ENCODE results near the gene GPR39.

Gene GPR39

GRCh38 chr2:132488491-132488890 lies 71.9 kb downstream of the GPR39 start:
- Mint-ChIP-seq H3K27ac (no peak overlapping the region), H3K4me1 (no peaks in the 10 kb centered on the region), H3K36me3 (ENCODE audit: low read depth) (no peaks in the 10 kb centered on the region), H3K27me3 (ENCODE audit: low read depth, poor library complexity) (peaks cover 18% of the 10 kb centered on the region), H3K9me3 (no peaks in the 10 kb centered on the region), H3K4me3 (no peak overlapping the region)
- TF ChIP-seq CTCF (IDR thresholded peaks at IDR 0.05), result no peak
- no peak for DNase-seq

GRCh38 chr2:132489150-132489549 lies 72.5 kb downstream of the GPR39 start:
- no peak overlapping the region for H3K27ac Mint-ChIP-seq
- no peak overlapping the region for H3K4me3 Mint-ChIP-seq
- H3K27me3 Mint-ChIP-seq (ENCODE audit: low read depth, poor library complexity), result peaks cover 18% of the 10 kb centered on the region
- no peak for TF ChIP-seq CTCF (IDR thresholded peaks at IDR 0.05)
- no peaks in the 10 kb centered on the region for H3K9me3 Mint-ChIP-seq
- DNase-seq, result peak; percentile 91
- no peaks in the 10 kb centered on the region for H3K36me3 Mint-ChIP-seq (ENCODE audit: low read depth)
- no peaks in the 10 kb centered on the region for H3K4me1 Mint-ChIP-seq

GRCh38 chr2:132495881-132496280 lies 79.3 kb downstream of the GPR39 start:
- TF ChIP-seq CTCF (IDR thresholded peaks at IDR 0.05), result no peak
- Mint-ChIP-seq H3K4me3 (no peak overlapping the region), H3K27me3 (ENCODE audit: low read depth, poor library complexity) (no peaks in the 10 kb centered on the region), H3K9me3 (no peaks in the 10 kb centered on the region), H3K36me3 (ENCODE audit: low read depth) (no peaks in the 10 kb centered on the region), H3K4me1 (no peaks in the 10 kb centered on the region), H3K27ac (no peak overlapping the region)
- no peak for DNase-seq

GRCh38 chr2:132496555-132496954 lies 80.0 kb downstream of the GPR39 start:
- Mint-ChIP-seq H3K9me3 (peaks cover 1% of the 10 kb centered on the region), H3K36me3 (ENCODE audit: low read depth) (no peaks in the 10 kb centered on the region), H3K27ac (no peak overlapping the region), H3K4me1 (no peaks in the 10 kb centered on the region), H3K27me3 (ENCODE audit: low read depth, poor library complexity) (no peaks in the 10 kb centered on the region), H3K4me3 (no peak overlapping the region)
- TF ChIP-seq CTCF (IDR thresholded peaks at IDR 0.05), result no peak
- no peak for DNase-seq

GRCh38 chr2:132497591-132497990 lies 81.0 kb downstream of the GPR39 start:
- Mint-ChIP-seq H3K9me3 (peaks cover 12% of the 10 kb centered on the region), H3K27ac (no peak overlapping the region), H3K4me1 (no peaks in the 10 kb centered on the region), H3K27me3 (ENCODE audit: low read depth, poor library complexity) (no peaks in the 10 kb centered on the region), H3K4me3 (no peak overlapping the region), H3K36me3 (ENCODE audit: low read depth) (no peaks in the 10 kb centered on the region)
- DNase-seq, result no peak
- TF ChIP-seq CTCF (IDR thresholded peaks at IDR 0.05), result no peak

GRCh38 chr2:132503701-132504100 lies 87.1 kb downstream of the GPR39 start:
- Mint-ChIP-seq H3K4me3 (no peak overlapping the region), H3K4me1 (no peaks in the 10 kb centered on the region), H3K27ac (no peak overlapping the region), H3K27me3 (ENCODE audit: low read depth, poor library complexity) (no peaks in the 10 kb centered on the region), H3K36me3 (ENCODE audit: low read depth) (no peaks in the 10 kb centered on the region), H3K9me3 (peaks cover 43% of the 10 kb centered on the region)
- no peak for TF ChIP-seq CTCF (IDR thresholded peaks at IDR 0.05)
- DNase-seq, result no peak
